ENCODE measurements around the gene CC2D2A. TPM values are rescaled to one million over a fixed set of nuclear protein-coding genes. Genes with fewer than 3 reads are reported as not detected.

CC2D2A gene
- total RNA-seq, 1 donor from 2014 or later, result 33.1 TPM

DNA sequence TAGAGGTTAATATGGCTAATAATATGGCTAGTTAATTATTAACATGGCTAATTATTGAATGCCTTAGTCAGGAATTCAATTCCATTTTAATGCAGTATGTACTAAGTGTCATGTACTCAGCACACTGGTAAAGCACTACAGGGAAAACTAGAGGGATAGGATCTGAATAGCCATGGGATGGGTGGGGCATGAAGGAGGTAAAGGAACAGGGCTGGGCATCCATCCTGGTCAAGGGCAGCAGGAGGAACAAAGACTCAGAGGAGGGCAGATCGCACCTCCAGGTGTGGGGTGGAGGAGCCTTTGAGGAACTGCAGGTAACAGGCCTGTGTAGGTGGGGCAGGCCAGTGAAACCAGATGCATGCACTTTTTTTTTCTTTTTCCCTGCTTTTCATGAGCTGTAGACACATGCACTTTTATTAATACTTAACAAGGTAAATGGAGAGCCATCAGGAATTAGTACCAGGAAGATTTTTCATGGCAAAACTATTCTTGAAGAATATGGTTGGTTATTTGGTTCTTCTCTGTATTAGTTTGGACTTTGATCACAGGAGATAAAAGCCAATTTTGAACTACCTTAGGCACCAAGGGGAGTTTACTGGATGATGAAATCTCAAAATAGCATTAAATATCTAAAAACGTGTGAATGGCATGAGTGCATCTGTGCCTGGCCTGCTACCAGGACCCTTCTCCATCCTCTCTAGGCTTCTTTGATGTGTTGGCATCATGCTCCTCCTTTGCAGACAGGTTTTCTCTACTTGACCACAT, 88.3 kb downstream of the CC2D2A start:
- Histone ChIP-seq H3K36me3 (peaks cover 0 to 21% of the 10 kb centered on the region in 2 donors), H3K4me3 (no peak overlapping the region), H3K4me1 (no peaks in the 10 kb centered on the region), H3K9me3 (no peaks in the 10 kb centered on the region), H3K27me3 (no peaks in the 10 kb centered on the region), H3K27ac (no peak overlapping the region)
- TF ChIP-seq, protein P1, sequence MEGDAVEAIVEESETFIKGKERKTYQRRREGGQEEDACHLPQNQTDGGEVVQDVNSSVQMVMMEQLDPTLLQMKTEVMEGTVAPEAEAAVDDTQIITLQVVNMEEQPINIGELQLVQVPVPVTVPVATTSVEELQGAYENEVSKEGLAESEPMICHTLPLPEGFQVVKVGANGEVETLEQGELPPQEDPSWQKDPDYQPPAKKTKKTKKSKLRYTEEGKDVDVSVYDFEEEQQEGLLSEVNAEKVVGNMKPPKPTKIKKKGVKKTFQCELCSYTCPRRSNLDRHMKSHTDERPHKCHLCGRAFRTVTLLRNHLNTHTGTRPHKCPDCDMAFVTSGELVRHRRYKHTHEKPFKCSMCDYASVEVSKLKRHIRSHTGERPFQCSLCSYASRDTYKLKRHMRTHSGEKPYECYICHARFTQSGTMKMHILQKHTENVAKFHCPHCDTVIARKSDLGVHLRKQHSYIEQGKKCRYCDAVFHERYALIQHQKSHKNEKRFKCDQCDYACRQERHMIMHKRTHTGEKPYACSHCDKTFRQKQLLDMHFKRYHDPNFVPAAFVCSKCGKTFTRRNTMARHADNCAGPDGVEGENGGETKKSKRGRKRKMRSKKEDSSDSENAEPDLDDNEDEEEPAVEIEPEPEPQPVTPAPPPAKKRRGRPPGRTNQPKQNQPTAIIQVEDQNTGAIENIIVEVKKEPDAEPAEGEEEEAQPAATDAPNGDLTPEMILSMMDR (IDR thresholded peaks at IDR 0.05), result no peak
- no peak for TF ChIP-seq POLR2AphosphoS5 (IDR thresholded peaks at IDR 0.05; ENCODE audit: insufficient read depth in 1 of 2, low read depth in 1 of 2)
- no peak for TF ChIP-seq POLR2A (IDR thresholded peaks at IDR 0.05)
- DNase-seq (ENCODE audit: extremely low spot score in 2 of 2), result no peak
- intact Hi-C loops (cut with DNase I), result no loop called here

DNA sequence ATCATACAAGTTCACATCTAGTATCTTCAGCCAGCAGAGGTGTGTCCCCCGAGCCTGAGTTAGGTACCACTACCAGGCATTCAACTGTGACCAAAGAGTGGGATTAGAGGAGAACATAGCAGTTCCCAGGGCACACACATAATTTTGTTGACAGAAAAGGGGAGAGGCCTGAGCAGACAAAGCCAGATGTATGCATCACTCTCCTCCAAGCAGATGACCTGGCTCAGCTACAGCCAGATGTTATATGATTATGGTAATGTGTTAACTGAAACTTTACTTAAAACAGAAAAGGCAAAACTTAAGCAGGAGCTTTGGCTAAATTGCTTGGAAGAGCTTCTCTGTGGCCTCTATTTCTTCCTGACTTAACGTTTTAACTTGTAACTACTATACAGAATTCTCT, 88.9 kb downstream of the CC2D2A start:
- no peak for DNase-seq (ENCODE audit: extremely low spot score in 2 of 2)
- Histone ChIP-seq H3K4me3 (no peak overlapping the region), H3K4me1 (no peaks in the 10 kb centered on the region), H3K36me3 (peaks cover 0 to 24% of the 10 kb centered on the region in 2 donors), H3K27me3 (no peaks in the 10 kb centered on the region), H3K27ac (no peak overlapping the region), H3K9me3 (no peaks in the 10 kb centered on the region)
- intact Hi-C loops (cut with DNase I), result no loop called here
- TF ChIP-seq, protein P1 (IDR thresholded peaks at IDR 0.05), result no peak
- TF ChIP-seq POLR2A (IDR thresholded peaks at IDR 0.05) (no peak), POLR2AphosphoS5 (IDR thresholded peaks at IDR 0.05; ENCODE audit: insufficient read depth in 1 of 2, low read depth in 1 of 2) (no peak)

DNA sequence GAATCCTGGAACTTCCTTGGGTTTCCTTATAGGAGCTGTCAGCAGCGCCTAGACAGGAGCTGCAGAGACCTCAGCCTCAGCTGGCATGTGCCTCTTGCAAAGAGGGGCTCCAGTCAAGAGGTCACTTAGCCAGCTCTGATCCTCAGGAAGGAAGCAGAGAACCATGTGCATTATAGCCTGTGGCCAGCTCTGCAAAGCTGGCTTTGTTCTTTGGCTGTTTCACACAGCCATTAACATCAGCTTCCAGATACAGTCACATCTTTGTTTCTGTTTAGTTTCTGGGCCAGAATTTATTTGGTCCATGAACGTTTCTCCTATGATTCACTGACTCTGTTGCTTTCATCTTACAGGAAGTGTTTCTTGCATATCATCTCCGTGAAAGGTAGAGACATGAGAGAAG, 92.4 kb downstream of the CC2D2A start:
- Histone ChIP-seq H3K4me3 (no peak overlapping the region), H3K9me3 (no peaks in the 10 kb centered on the region), H3K4me1 (no peaks in the 10 kb centered on the region), H3K36me3 (peaks cover 0 to 36% of the 10 kb centered on the region in 2 donors), H3K27ac (no peak overlapping the region), H3K27me3 (no peaks in the 10 kb centered on the region)
- no peak for TF ChIP-seq POLR2A (IDR thresholded peaks at IDR 0.05)
- intact Hi-C loops (cut with DNase I), result no loop called here
- DNase-seq (ENCODE audit: extremely low spot score in 2 of 2), result no peak

DNA sequence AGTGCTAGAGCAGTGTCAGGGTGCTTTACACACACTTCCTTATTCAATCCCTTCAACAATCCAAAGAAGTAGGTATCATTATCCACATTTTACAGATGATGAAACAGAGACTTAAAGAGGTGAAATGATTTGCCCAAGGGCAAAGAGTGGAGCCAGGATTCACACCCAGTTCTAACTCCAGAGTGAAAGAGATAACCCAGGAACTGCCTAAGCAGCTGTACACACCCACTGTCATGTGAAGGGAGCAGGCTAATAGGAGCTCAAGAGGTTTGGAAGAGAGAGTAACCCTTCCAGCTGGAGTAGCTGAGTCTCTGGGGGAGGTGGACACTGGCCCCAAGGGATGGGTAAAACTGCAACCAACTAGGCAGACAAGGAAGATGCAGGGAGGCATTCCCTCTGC, 92.9 kb downstream of the CC2D2A start:
- no peaks in the 10 kb centered on the region for H3K27me3 ChIP-seq
- no peaks in the 10 kb centered on the region for H3K4me1 ChIP-seq
- H3K27ac ChIP-seq, result no peak overlapping the region
- TF ChIP-seq POLR2A (IDR thresholded peaks at IDR 0.05), result no peak
- TF ChIP-seq, protein P1 (IDR thresholded peaks at IDR 0.05), result no peak
- intact Hi-C loops (cut with DNase I), result no loop called here
- no peak for DNase-seq (ENCODE audit: extremely low spot score in 2 of 2)
- H3K9me3 ChIP-seq, result no peaks in the 10 kb centered on the region
- peaks cover 0 to 40% of the 10 kb centered on the region in 2 donors for H3K36me3 ChIP-seq
- no peak overlapping the region for H3K4me3 ChIP-seq

DNA sequence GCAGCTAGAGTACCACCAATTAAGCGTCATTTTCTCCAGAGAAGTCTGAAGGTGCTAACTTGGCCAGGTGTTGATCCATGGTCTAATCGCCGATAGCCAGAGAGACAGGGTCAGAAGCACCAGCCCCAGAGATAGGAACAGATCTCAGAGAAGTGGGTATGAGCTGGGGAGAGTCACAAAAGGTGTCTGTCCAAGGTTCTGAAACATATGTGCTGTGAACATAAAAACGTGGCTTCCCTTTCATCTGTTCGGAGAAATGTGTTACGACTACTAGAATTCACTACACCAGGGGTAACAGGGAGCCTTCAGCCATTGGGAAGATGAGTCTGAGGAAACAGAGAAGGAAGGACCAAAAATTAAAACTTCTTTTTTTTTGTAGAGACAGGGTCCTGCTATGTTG, 94.2 kb downstream of the CC2D2A start:
- Histone ChIP-seq H3K27me3 (no peaks in the 10 kb centered on the region), H3K27ac (no peak overlapping the region), H3K9me3 (no peaks in the 10 kb centered on the region), H3K36me3 (peaks cover 0 to 46% of the 10 kb centered on the region in 2 donors), H3K4me3 (no peak overlapping the region), H3K4me1 (no peaks in the 10 kb centered on the region)
- intact Hi-C loops (cut with DNase I), result no loop called here
- DNase-seq (ENCODE audit: extremely low spot score in 2 of 2), result no peak
- TF ChIP-seq POLR2AphosphoS5 (IDR thresholded peaks at IDR 0.05; ENCODE audit: insufficient read depth in 1 of 2, low read depth in 1 of 2) (no peak), POLR2A (IDR thresholded peaks at IDR 0.05) (no peak)
- TF ChIP-seq, protein P1 (IDR thresholded peaks at IDR 0.05), result no peak

Measured in vagina (tissue), 2 donors.